Measurements from ENCODE around the gene TMEM109. TPM values are rescaled to one million over a fixed set of nuclear protein-coding genes. Genes with fewer than 3 reads are reported as not detected.

The TMEM109 gene
- total RNA-seq, 1 experiment from 2014 or later = 26.8 TPM

- ATAC-seq (peak; percentile 6), DNase-seq (ENCODE audit: low spot score) (no peak)
- Mint-ChIP-seq H3K27me3 (ENCODE audit: low read depth) (no peaks in the 10 kb centered on the region; the same call in 1 of the 2 replicates), H3K4me3 (peak overlapping the region; percentile 88), H3K27ac (no peak overlapping the region), H3K4me1 (peaks cover 20% of the 10 kb centered on the region), H3K9me3 (no peaks in the 10 kb centered on the region), H3K36me3 (peaks cover 21% of the 10 kb centered on the region)
- 0 out of 2 replicates have a peak, but pooled peaks have one; percentile 44 for TF ChIP-seq ZBTB43 (CRISPR knock-in tag; IDR thresholded peaks at IDR 0.05)
- no peak for TF ChIP-seq AR (CRISPR knock-in tag; IDR thresholded peaks at IDR 0.05)
- TF ChIP-seq RORB (CRISPR knock-in tag; IDR thresholded peaks at IDR 0.05) = no peak
- no peak for TF ChIP-seq GTF2I (CRISPR knock-in tag; conservative IDR thresholded peaks at IDR 0.05)
- TF ChIP-seq ELF4 (CRISPR knock-in tag; IDR thresholded peaks at IDR 0.05; ENCODE audit: low read depth) = no peak
- TF ChIP-seq ZNF138 (CRISPR knock-in tag; conservative IDR thresholded peaks at IDR 0.05) = no peak
- TF ChIP-seq NR1H2 (CRISPR knock-in tag; IDR thresholded peaks at IDR 0.05) = no peak
- TF ChIP-seq ZMAT4 (CRISPR knock-in tag; IDR thresholded peaks at IDR 0.05) = no peak
- peak; percentile 81 for TF ChIP-seq ZNF121 (CRISPR knock-in tag; IDR thresholded peaks at IDR 0.05)
- TF ChIP-seq ZNF423 (CRISPR knock-in tag; IDR thresholded peaks at IDR 0.05) = no peak
- TF ChIP-seq IRF1 (CRISPR knock-in tag; IDR thresholded peaks at IDR 0.05) = no peak
- TF ChIP-seq JAZF1 (CRISPR knock-in tag; IDR thresholded peaks at IDR 0.05) = no peak
- TF ChIP-seq E2F5 (CRISPR knock-in tag; IDR thresholded peaks at IDR 0.05) = no peak
- no peak for TF ChIP-seq MAX (CRISPR knock-in tag; IDR thresholded peaks at IDR 0.05)
- TF ChIP-seq MYBL2 (CRISPR knock-in tag; IDR thresholded peaks at IDR 0.05) = no peak
- no peak for TF ChIP-seq ZNF416 (CRISPR knock-in tag; IDR thresholded peaks at IDR 0.05)
- ChIA-PET CTCF (interaction anchor here (0.7 kb wide), 1 partner anchor 125 kb away, joined by 3 read pairs; no protein-coding TSS in a partner anchor), POLR2A (no interaction called here)
These were observed 11.2 kb downstream of the TMEM109 start for GRCh38 chr11:60924906-60925853.

GRCh38 chr11:60925868-60926267 lies 11.9 kb downstream of the TMEM109 start:
- H3K36me3 Mint-ChIP-seq = peaks cover 19% of the 10 kb centered on the region
- DNase-seq (ENCODE audit: low spot score) (no peak), ATAC-seq (no peak)
- CTCF ChIA-PET = interaction anchor here (2.0 kb wide), 1 partner anchor 10 kb away, joined by 4 read pairs; no protein-coding TSS in a partner anchor
- no peak overlapping the region for H3K27ac Mint-ChIP-seq
- POLR2A ChIA-PET = no interaction called here
- H3K27me3 Mint-ChIP-seq (ENCODE audit: low read depth) = no peaks in the 10 kb centered on the region; the same call in 1 of the 2 replicates
- H3K4me1 Mint-ChIP-seq = peaks cover 20% of the 10 kb centered on the region
- H3K9me3 Mint-ChIP-seq = no peaks in the 10 kb centered on the region
- H3K4me3 Mint-ChIP-seq = peak overlapping the region; percentile 88
- TF ChIP-seq PREB (CRISPR knock-in tag; IDR thresholded peaks at IDR 0.05; ENCODE audit: borderline replicate concordance) = no peak
- TF ChIP-seq NFYB (CRISPR knock-in tag; conservative IDR thresholded peaks at IDR 0.05; ENCODE audit: low read depth) = no peak
- TF ChIP-seq ARID4B (CRISPR knock-in tag; IDR thresholded peaks at IDR 0.05; ENCODE audit: borderline replicate concordance) = no peak
- TF ChIP-seq ATF1 (CRISPR knock-in tag; IDR thresholded peaks at IDR 0.05) = no peak
- TF ChIP-seq MYBL2 (CRISPR knock-in tag; IDR thresholded peaks at IDR 0.05) = no peak
- TF ChIP-seq E2F1 (CRISPR knock-in tag; IDR thresholded peaks at IDR 0.05) = no peak
